ENCODE data around the gene FNDC3A.
A peak's percentile ranks its signal among the peaks of the same experiment; 100 is the strongest.
"Not testable (repeated sequence)": the region's sequence is repeated elsewhere in the genome, so short reads cannot be mapped to it uniquely, and the experiment has no call there.

The FNDC3A gene

GRCh38 chr13:49046002-49046401 lies 70.3 kb downstream of the FNDC3A start:
- no peak for DNase-seq

GRCh38 chr13:49046519-49046918 lies 70.8 kb downstream of the FNDC3A start:
- no peak for DNase-seq

GRCh38 chr13:49052813-49053212 lies 77.1 kb downstream of the FNDC3A start:
- DNase-seq, result no peak

- DNase-seq, result no peak
Measured at GRCh38 chr13:49053215-49053614, 77.5 kb downstream of the FNDC3A start.

GRCh38 chr13:49053906-49054305 lies 78.2 kb downstream of the FNDC3A start:
- no peak for DNase-seq

- no peak for DNase-seq
Measured at GRCh38 chr13:49055021-49055420, 79.3 kb downstream of the FNDC3A start.

- no peak for DNase-seq
Measured at GRCh38 chr13:49057176-49057575, 81.5 kb downstream of the FNDC3A start.

GRCh38 chr13:49058761-49059160 lies 83.0 kb downstream of the FNDC3A start:
- DNase-seq, result no peak

GRCh38 chr13:49060678-49061387 lies 85.1 kb downstream of the FNDC3A start:
- DNase-seq, result no peak

GRCh38 chr13:49061388-49061752 lies 85.7 kb downstream of the FNDC3A start:
- not testable (repeated sequence) for DNase-seq

GRCh38 chr13:49062297-49062896 lies 86.7 kb downstream of the FNDC3A start:
- no peak for DNase-seq

GRCh38 chr13:49063011-49063410 lies 87.3 kb downstream of the FNDC3A start:
- DNase-seq, result no peak

GRCh38 chr13:49063497-49063896 lies 87.8 kb downstream of the FNDC3A start:
- no peak for DNase-seq

- no peak for DNase-seq
Measured at GRCh38 chr13:49064476-49064875, 88.8 kb downstream of the FNDC3A start.

GRCh38 chr13:49066856-49067255 lies 91.1 kb downstream of the FNDC3A start:
- DNase-seq, result no peak

- not testable (repeated sequence) for DNase-seq
Measured at GRCh38 chr13:49068498-49068897, 92.8 kb downstream of the FNDC3A start.

- not testable (repeated sequence) for DNase-seq
Measured at GRCh38 chr13:49070021-49070420, 94.3 kb downstream of the FNDC3A start.

- DNase-seq, result peak in 1 of 5 experiments; percentile 11
Measured at GRCh38 chr13:49071341-49071937, 95.7 kb downstream of the FNDC3A start.

- DNase-seq, result no peak
Measured at GRCh38 chr13:49082653-49083536, 107.2 kb downstream of the FNDC3A start.

GRCh38 chr13:49084961-49085360 lies 109.2 kb downstream of the FNDC3A start:
- peak in 1 of 5 experiments; percentile 13 for DNase-seq

- DNase-seq, result no peak
Measured at GRCh38 chr13:49086722-49087121, 111.0 kb downstream of the FNDC3A start.

GRCh38 chr13:49093376-49093775 lies 117.7 kb downstream of the FNDC3A start:
- DNase-seq, result no peak

- no peak for DNase-seq
Measured at GRCh38 chr13:49097374-49097773, 121.7 kb downstream of the FNDC3A start.
